ENCODE data around the gene TRIM62. TPM values are rescaled to one million over a fixed set of nuclear protein-coding genes. Genes with fewer than 3 reads are reported as not detected.

Gene TRIM62
- total RNA-seq = 1.4 and 3.6 TPM in 2 replicates

GRCh38 chr1:33181921-33182341, at the start of gene TRIM62:
Gene TRIM62 (minus strand): TSS chr1:33182043. CDS start chr1:33181432, 611 bp downstream.

Other genes with a start within 250 kb of the TRIM62 start
- 40.3 and 46.7 TPM in 2 replicates for gene RNF19B, start 217.2 kb downstream of the TRIM62 start, total RNA-seq
- gene AK2, start 145.2 kb downstream of the TRIM62 start, total RNA-seq = 74.8 and 103 TPM in 2 replicates
- gene AZIN2, start 100.9 kb downstream of the TRIM62 start, total RNA-seq = 2.7 and 3.6 TPM in 2 replicates
- gene ZNF362, start 74.4 kb upstream of the TRIM62 start, total RNA-seq = 0.68 and 4.9 TPM in 2 replicates
- gene A3GALT2, start 139.1 kb upstream of the TRIM62 start, total RNA-seq = not detected in 2 replicates
- gene PHC2, start 249.1 kb upstream of the TRIM62 start, total RNA-seq = 34.5 and 74.2 TPM in 2 replicates